Bronchial epithelial cell (primary cell): Measurements from ENCODE around the gene GPR179. TPM values are rescaled to one million over a fixed set of nuclear protein-coding genes. Genes with fewer than 3 reads are reported as not detected.

Experiments used
- DNase-seq: peaks from one replicate; pipeline ENCODE4 v3.0.0-alpha.2; 2010; ENCODE audit warnings: low read depth
- FAIRE-seq: peaks from 2 replicates; lab custom pipeline; 2011; peaks lifted over from hg19 to GRCh38; lab: Jason Lieb, UNC
- H3K27me3 ChIP-seq: 2 replicates; pipeline ENCODE4 v1.5.1; 2011; ENCODE audit warnings: low read length; ENCODE audit not compliant: control insufficient read depth, insufficient read depth
- H3K36me3 ChIP-seq: 2 replicates; pipeline ENCODE4 v1.5.1; 2011; ENCODE audit warnings: low read length; ENCODE audit not compliant: control insufficient read depth, insufficient read depth
- H3K4me3 ChIP-seq: 2 replicates; pipeline ENCODE4 v1.5.1; 2011; ENCODE audit warnings: mild to moderate bottlenecking, low read depth, low read length, control low read depth
- CTCF ChIP-seq: IDR thresholded peaks from 2 replicates; pipeline ENCODE4 v1.5.1; 2011; ENCODE audit warnings: mild to moderate bottlenecking, moderate library complexity, low read length, control low read depth, inconsistent platforms; ENCODE audit not compliant: insufficient read depth, severe bottlenecking
- total RNA-seq: library from RNA; depleted of rRNA; stranded (reverse); fragments of >200 nt; gene quantifications from 2 replicates; pipeline ENCODE4 v1.2.1, GENCODE V29; 2014

Gene GPR179
- total RNA-seq, 1 donor from 2014 or later: under 0.01 TPM

- FAIRE-seq (no peak), DNase-seq (no peak)
- H3K27me3 ChIP-seq: no peaks in the 10 kb centered on the region
- no peak for TF ChIP-seq CTCF
- no peak overlapping the region for H3K4me3 ChIP-seq
- H3K36me3 ChIP-seq: no peaks in the 10 kb centered on the region
Measured at GRCh38 chr17:38353668-38354067, 9.9 kb upstream of the GPR179 start.

GRCh38 chr17:38353086-38353604 lies 9.4 kb upstream of the GPR179 start:
- DNase-seq: peak; percentile 7
- H3K27me3 ChIP-seq: no peaks in the 10 kb centered on the region
- H3K36me3 ChIP-seq: no peaks in the 10 kb centered on the region
- FAIRE-seq: no peak
- peak overlapping the region; percentile 64 for H3K4me3 ChIP-seq
- TF ChIP-seq CTCF: no peak

- no peak for DNase-seq
- peak overlapping the region; percentile 64 for H3K4me3 ChIP-seq
- no peaks in the 10 kb centered on the region for H3K36me3 ChIP-seq
- TF ChIP-seq CTCF: no peak
- no peaks in the 10 kb centered on the region for H3K27me3 ChIP-seq
- no peak for FAIRE-seq
Measured at GRCh38 chr17:38352245-38353085, 8.7 kb upstream of the GPR179 start.

DNA sequence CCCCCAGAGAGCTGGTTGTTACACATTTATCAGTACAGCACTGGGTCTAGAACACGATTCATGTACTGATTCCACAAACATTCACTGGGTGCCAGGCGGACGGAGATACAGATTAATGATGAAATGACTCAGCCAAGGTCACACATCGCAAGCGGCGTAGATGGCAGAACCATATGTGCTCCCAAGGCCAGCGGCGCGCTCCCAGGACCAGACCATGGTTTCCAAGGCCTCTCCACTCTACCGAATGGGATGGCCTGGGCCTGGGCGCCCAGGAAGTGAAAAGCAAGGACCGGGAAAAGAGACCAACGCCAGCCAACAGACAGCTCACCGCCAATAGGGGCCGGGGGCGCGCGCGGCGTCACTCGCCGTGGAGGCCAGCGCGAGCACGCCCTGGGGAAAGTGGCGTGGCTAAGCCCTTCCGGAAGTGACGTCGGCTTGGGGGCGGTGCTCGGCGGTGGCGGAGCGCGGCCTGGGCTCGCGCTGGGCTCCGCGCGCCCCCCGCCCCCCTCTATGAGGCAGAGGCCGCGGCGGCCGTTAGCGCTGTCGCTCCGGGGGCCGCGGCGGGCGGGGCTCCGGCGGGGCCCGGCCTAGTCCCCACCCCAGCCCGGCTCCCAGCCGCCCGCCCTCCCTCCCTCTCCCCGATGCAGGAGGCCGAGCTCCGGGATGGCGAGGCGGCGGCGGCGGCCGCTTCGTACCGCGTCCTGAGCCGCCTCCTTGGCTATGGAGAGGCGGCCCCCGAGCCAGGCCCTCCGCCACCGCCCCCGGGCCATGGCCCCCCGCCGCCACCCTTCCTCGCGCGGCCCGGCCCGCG lies 7.9 kb upstream of the GPR179 start, which contains the start of gene SOCS7:
Gene SOCS7, plus strand, starts transcription at position 433 of the 811 bp plus-strand sequence. Its CDS starts 209 bp downstream, at position 642.
- Histone ChIP-seq H3K27me3 (no peaks in the 10 kb centered on the region), H3K4me3 (peak within 1 kb of the TSS; percentile 64), H3K36me3 (no peaks in the 10 kb centered on the region)
- no peak for TF ChIP-seq CTCF
- DNase-seq (peak; percentile 66), FAIRE-seq (no peak)

DNA sequence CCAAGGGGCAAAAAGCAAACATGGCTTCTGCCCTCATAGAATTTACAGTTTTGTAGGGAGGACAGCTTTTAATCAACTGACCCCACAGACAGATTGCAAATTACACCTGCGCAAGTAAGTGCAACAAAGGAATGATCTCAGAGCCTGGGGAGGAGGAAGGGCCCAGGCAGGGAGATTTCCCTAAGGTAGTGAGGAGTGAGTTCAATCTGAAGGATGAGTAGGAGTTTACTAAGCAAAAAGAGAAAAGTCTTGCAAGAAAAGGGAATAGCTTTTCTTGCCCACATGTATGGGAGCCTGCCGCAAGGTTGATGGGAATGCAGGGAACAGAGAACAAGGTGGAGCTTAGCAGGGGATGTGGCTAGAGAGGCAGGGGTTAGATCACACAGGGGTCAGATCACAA lies 6.3 kb upstream of the GPR179 start:
- FAIRE-seq: no peak
- no peak for DNase-seq
- Histone ChIP-seq H3K4me3 (no peak overlapping the region), H3K36me3 (no peaks in the 10 kb centered on the region), H3K27me3 (no peaks in the 10 kb centered on the region)
- no peak for TF ChIP-seq CTCF
